Stimulated activated memory B cell treated with anti-CD40 and anti-IgM and Interleukin-4, amounts not matched to agents 10 μg/mL and 1 μg/mL and 100 μg/mL, for 72 hours (primary cell): ENCODE results near the gene MPP4.

Experiments
- ATAC-seq: fragments of 150-1000 bp; cut with Tn5 transposase; 2 replicates; pipeline ENCODE4 v1.10.0; 2021
- H3K27ac Mint-ChIP-seq: one replicate; pipeline ENCODE4 v1.8.0; 2022; ENCODE audit warnings: mild to moderate bottlenecking, mixed read lengths
- H3K27me3 Mint-ChIP-seq: one replicate; pipeline ENCODE4 v1.8.0; 2022; ENCODE audit warnings: mixed read lengths
- H3K36me3 Mint-ChIP-seq: one replicate; pipeline ENCODE4 v1.8.0; 2022; ENCODE audit warnings: mixed read lengths
- H3K4me1 Mint-ChIP-seq: one replicate; pipeline ENCODE4 v1.8.0; 2022; ENCODE audit warnings: mixed read lengths
- H3K4me3 Mint-ChIP-seq: one replicate; pipeline ENCODE4 v1.8.0; 2022; ENCODE audit warnings: mild to moderate bottlenecking, moderate library complexity, mixed read lengths
- H3K9me3 Mint-ChIP-seq: one replicate; pipeline ENCODE4 v1.8.0; 2022; ENCODE audit warnings: mixed read lengths

MPP4 gene

GRCh38 chr2:201698588-201699226 is at the start of gene MPP4:
TSS of gene MPP4 (minus strand) at chr2:201698644. CDS start at chr2:201693954, 4,690 bp downstream.
- ATAC-seq, result no peak
- Mint-ChIP-seq H3K27ac (no peak within 1 kb of the TSS), H3K36me3 (peaks cover 34% of the 10 kb centered on the region)

GRCh38 chr2:201746551-201746950 is 48.1 kb upstream of the MPP4 start:
- Mint-ChIP-seq H3K4me3 (no peak overlapping the region), H3K27me3 (no peaks in the 10 kb centered on the region), H3K4me1 (no peaks in the 10 kb centered on the region), H3K9me3 (no peaks in the 10 kb centered on the region), H3K27ac (no peak overlapping the region), H3K36me3 (peaks cover 54% of the 10 kb centered on the region)
- no peak for ATAC-seq

More at GRCh38 chr2:201698588-201699226, at the start of gene MPP4:
- H3K27me3 Mint-ChIP-seq, result no peaks in the 10 kb centered on the region
- H3K9me3 Mint-ChIP-seq, result no peaks in the 10 kb centered on the region
- no peak within 1 kb of the TSS for H3K4me3 Mint-ChIP-seq
- H3K4me1 Mint-ChIP-seq, result no peaks in the 10 kb centered on the region

- H3K9me3 Mint-ChIP-seq, result no peaks in the 10 kb centered on the region
- no peak for ATAC-seq
- H3K27ac Mint-ChIP-seq, result no peak overlapping the region
- no peaks in the 10 kb centered on the region for H3K4me1 Mint-ChIP-seq
- no peaks in the 10 kb centered on the region for H3K27me3 Mint-ChIP-seq
- peaks cover 42% of the 10 kb centered on the region for H3K36me3 Mint-ChIP-seq
- no peak overlapping the region for H3K4me3 Mint-ChIP-seq
Observed at GRCh38 chr2:201735486-201735885, 37.0 kb upstream of the MPP4 start.

GRCh38 chr2:201734111-201734510 is 35.7 kb upstream of the MPP4 start:
- Mint-ChIP-seq H3K27ac (no peak overlapping the region), H3K9me3 (no peaks in the 10 kb centered on the region), H3K4me3 (no peak overlapping the region), H3K27me3 (no peaks in the 10 kb centered on the region), H3K4me1 (no peaks in the 10 kb centered on the region), H3K36me3 (peaks cover 44% of the 10 kb centered on the region)
- ATAC-seq, result no peak

- Mint-ChIP-seq H3K4me3 (no peak overlapping the region), H3K36me3 (peaks cover 46% of the 10 kb centered on the region), H3K4me1 (no peaks in the 10 kb centered on the region), H3K27ac (no peak overlapping the region), H3K27me3 (no peaks in the 10 kb centered on the region), H3K9me3 (no peaks in the 10 kb centered on the region)
- no peak for ATAC-seq
Observed at GRCh38 chr2:201733544-201733943, 35.1 kb upstream of the MPP4 start.

GRCh38 chr2:201730651-201731285 is 32.3 kb upstream of the MPP4 start:
- no peak for ATAC-seq
- Mint-ChIP-seq H3K36me3 (peaks cover 48% of the 10 kb centered on the region), H3K27ac (no peak overlapping the region), H3K9me3 (no peaks in the 10 kb centered on the region), H3K4me3 (no peak overlapping the region), H3K4me1 (no peaks in the 10 kb centered on the region), H3K27me3 (no peaks in the 10 kb centered on the region)

- peaks cover 74% of the 10 kb centered on the region for H3K36me3 Mint-ChIP-seq
- H3K9me3 Mint-ChIP-seq, result peaks cover 6% of the 10 kb centered on the region
- H3K4me3 Mint-ChIP-seq, result no peak overlapping the region
- H3K27me3 Mint-ChIP-seq, result no peaks in the 10 kb centered on the region
- no peaks in the 10 kb centered on the region for H3K4me1 Mint-ChIP-seq
- ATAC-seq, result no peak
- no peak overlapping the region for H3K27ac Mint-ChIP-seq
Observed at GRCh38 chr2:201715459-201715858, 17.0 kb upstream of the MPP4 start.

- H3K4me3 Mint-ChIP-seq, result no peak overlapping the region
- H3K9me3 Mint-ChIP-seq, result no peaks in the 10 kb centered on the region
- ATAC-seq, result no peak
- H3K27ac Mint-ChIP-seq, result no peak overlapping the region
- peaks cover 68% of the 10 kb centered on the region for H3K36me3 Mint-ChIP-seq
- H3K27me3 Mint-ChIP-seq, result no peaks in the 10 kb centered on the region
- H3K4me1 Mint-ChIP-seq, result no peaks in the 10 kb centered on the region
Observed at GRCh38 chr2:201712726-201713125, 14.3 kb upstream of the MPP4 start.

GRCh38 chr2:201709747-201710146 is 11.3 kb upstream of the MPP4 start:
- Mint-ChIP-seq H3K9me3 (no peaks in the 10 kb centered on the region), H3K4me3 (no peak overlapping the region), H3K36me3 (peaks cover 65% of the 10 kb centered on the region), H3K4me1 (no peaks in the 10 kb centered on the region), H3K27me3 (no peaks in the 10 kb centered on the region), H3K27ac (no peak overlapping the region)
- no peak for ATAC-seq

- Mint-ChIP-seq H3K36me3 (peaks cover 62% of the 10 kb centered on the region), H3K27ac (no peak overlapping the region), H3K4me1 (no peaks in the 10 kb centered on the region), H3K4me3 (no peak overlapping the region), H3K9me3 (no peaks in the 10 kb centered on the region), H3K27me3 (no peaks in the 10 kb centered on the region)
- no peak for ATAC-seq
Observed at GRCh38 chr2:201709049-201709448, 10.6 kb upstream of the MPP4 start.

GRCh38 chr2:201707753-201708152 is 9.3 kb upstream of the MPP4 start:
- ATAC-seq, result no peak
- H3K27ac Mint-ChIP-seq, result no peak overlapping the region
- no peak overlapping the region for H3K4me3 Mint-ChIP-seq
- peaks cover 64% of the 10 kb centered on the region for H3K36me3 Mint-ChIP-seq
- H3K27me3 Mint-ChIP-seq, result no peaks in the 10 kb centered on the region
- no peaks in the 10 kb centered on the region for H3K9me3 Mint-ChIP-seq
- H3K4me1 Mint-ChIP-seq, result no peaks in the 10 kb centered on the region

- no peaks in the 10 kb centered on the region for H3K4me1 Mint-ChIP-seq
- no peak overlapping the region for H3K4me3 Mint-ChIP-seq
- H3K27ac Mint-ChIP-seq, result no peak overlapping the region
- ATAC-seq, result no peak
- peaks cover 64% of the 10 kb centered on the region for H3K36me3 Mint-ChIP-seq
- no peaks in the 10 kb centered on the region for H3K9me3 Mint-ChIP-seq
- H3K27me3 Mint-ChIP-seq, result no peaks in the 10 kb centered on the region
Observed at GRCh38 chr2:201707142-201707541, 8.7 kb upstream of the MPP4 start.

- H3K36me3 Mint-ChIP-seq, result peaks cover 72% of the 10 kb centered on the region
Observed at GRCh38 chr2:201704536-201704935, 6.1 kb upstream of the MPP4 start.

GRCh38 chr2:201701646-201702045 is 3.2 kb upstream of the MPP4 start:
- Mint-ChIP-seq H3K36me3 (peaks cover 48% of the 10 kb centered on the region), H3K27me3 (no peaks in the 10 kb centered on the region), H3K27ac (no peak overlapping the region), H3K4me3 (no peak overlapping the region), H3K9me3 (no peaks in the 10 kb centered on the region), H3K4me1 (no peaks in the 10 kb centered on the region)
- no peak for ATAC-seq

More at GRCh38 chr2:201704536-201704935, 6.1 kb upstream of the MPP4 start:
- Mint-ChIP-seq H3K4me1 (no peaks in the 10 kb centered on the region), H3K9me3 (no peaks in the 10 kb centered on the region), H3K27ac (no peak overlapping the region), H3K27me3 (no peaks in the 10 kb centered on the region), H3K4me3 (no peak overlapping the region)
- ATAC-seq, result no peak

- no peak for ATAC-seq
- H3K9me3 Mint-ChIP-seq, result no peaks in the 10 kb centered on the region
- no peaks in the 10 kb centered on the region for H3K4me1 Mint-ChIP-seq
- no peak overlapping the region for H3K27ac Mint-ChIP-seq
- H3K27me3 Mint-ChIP-seq, result no peaks in the 10 kb centered on the region
- H3K4me3 Mint-ChIP-seq, result no peak overlapping the region
- H3K36me3 Mint-ChIP-seq, result peaks cover 41% of the 10 kb centered on the region
Observed at GRCh38 chr2:201699416-201699815, 972 bp upstream of the MPP4 start.

GRCh38 chr2:201697899-201698298 is 545 bp downstream of the MPP4 start:
- H3K4me1 Mint-ChIP-seq, result no peaks in the 10 kb centered on the region
- ATAC-seq, result no peak
- no peak overlapping the region for H3K4me3 Mint-ChIP-seq
- H3K36me3 Mint-ChIP-seq, result peaks cover 26% of the 10 kb centered on the region
- H3K27ac Mint-ChIP-seq, result no peak overlapping the region
- no peaks in the 10 kb centered on the region for H3K9me3 Mint-ChIP-seq
- H3K27me3 Mint-ChIP-seq, result no peaks in the 10 kb centered on the region
